Mesenchymal stem cell (in vitro differentiated cells and primary cell): Measurements from ENCODE around the gene INPP5F.

Experiments
- DNase-seq: peaks from one replicate; pipeline ENCODE4 v3.0.0-alpha.2; 2013
- H2AFZ ChIP-seq: one replicate; pipeline ENCODE4 v1.6.1; 2013; ENCODE audit warnings: low read depth, mild to moderate bottlenecking, control low read depth, inconsistent platforms, low read length, moderate library complexity
- H2AK5ac ChIP-seq: 2 replicates; pipeline ENCODE4 v1.6.1; 2013; ENCODE audit warnings: low read length, moderate library complexity, mild to moderate bottlenecking, inconsistent platforms; ENCODE audit not compliant: severe bottlenecking
- H2BK120ac ChIP-seq: one replicate; pipeline ENCODE4 v1.6.1; 2013; ENCODE audit warnings: low read depth, mild to moderate bottlenecking, inconsistent platforms, low read length, moderate library complexity
- H2BK12ac ChIP-seq, 2 experiments: one replicate each; pipeline ENCODE4 v1.6.1; 2013; ENCODE audit warnings: inconsistent platforms in 2 of 2, low read length in 2 of 2, mild to moderate bottlenecking in 2 of 2, moderate library complexity in 2 of 2, control low read depth in 1 of 2
- H2BK15ac ChIP-seq: one replicate; pipeline ENCODE4 v1.6.1; 2013; ENCODE audit warnings: mild to moderate bottlenecking, low read depth, inconsistent platforms; ENCODE audit not compliant: poor library complexity, severe bottlenecking
- H2BK5ac ChIP-seq: 2 replicates; pipeline ENCODE4 v1.6.1; 2013; ENCODE audit warnings: low read depth, mild to moderate bottlenecking, low read length, control low read depth, inconsistent platforms; ENCODE audit not compliant: poor library complexity, severe bottlenecking
- H3K14ac ChIP-seq, 2 experiments: one replicate each; pipeline ENCODE4 v1.6.1; 2013; ENCODE audit warnings: inconsistent platforms in 2 of 2, low read length in 2 of 2, control low read depth in 1 of 2, mild to moderate bottlenecking in 1 of 2, moderate library complexity in 1 of 2
- H3K18ac ChIP-seq, 2 experiments: one replicate each; pipeline ENCODE4 v1.6.1; 2013; ENCODE audit warnings: inconsistent platforms in 2 of 2, low read length in 2 of 2, control low read depth in 1 of 2, low read depth in 1 of 2, mild to moderate bottlenecking in 1 of 2
- H3K23ac ChIP-seq, 2 experiments: one replicate each; pipeline ENCODE4 v1.6.1; 2013; ENCODE audit warnings: inconsistent platforms in 2 of 2, low read length in 2 of 2, mild to moderate bottlenecking in 2 of 2, moderate library complexity in 2 of 2, control low read depth in 1 of 2
- H3K27ac ChIP-seq: 2 replicates; pipeline ENCODE4 v1.5.1; 2013; ENCODE audit warnings: mild to moderate bottlenecking, moderate library complexity, low read length, control low read depth, inconsistent platforms; ENCODE audit not compliant: poor library complexity, severe bottlenecking
- H3K27me3 ChIP-seq, 2 experiments: 2 replicates each; pipeline versions ENCODE4 v1.6.1 to v1.7.0; 2013; ENCODE audit warnings: low read length in 2 of 2, mild to moderate bottlenecking in 2 of 2, moderate library complexity in 2 of 2, control low read depth in 1 of 2, inconsistent platforms in 1 of 2; ENCODE audit not compliant: control insufficient read depth in 1 of 2, insufficient read depth in 1 of 2
- H3K36me3 ChIP-seq, 2 experiments: 2 replicates each; pipeline versions ENCODE4 v1.6.1 to v1.7.0; 2013; ENCODE audit warnings: low read length in 2 of 2, control low read depth in 1 of 2, inconsistent platforms in 1 of 2, low read depth in 1 of 2, mild to moderate bottlenecking in 1 of 2; ENCODE audit not compliant: insufficient read depth in 2 of 2, control insufficient read depth in 1 of 2
- H3K4ac ChIP-seq, 2 experiments: one replicate each; pipeline ENCODE4 v1.6.1; 2013; ENCODE audit warnings: inconsistent platforms in 2 of 2, low read length in 2 of 2, mild to moderate bottlenecking in 2 of 2, moderate library complexity in 2 of 2, control low read depth in 1 of 2, low read depth in 1 of 2
- H3K4me1 ChIP-seq: 2 replicates; pipeline ENCODE4 v1.6.1; 2013; ENCODE audit warnings: low read depth, low read length, control low read depth; ENCODE audit not compliant: control insufficient read depth, insufficient read depth
- H3K4me2 ChIP-seq: 2 replicates; pipeline ENCODE4 v1.6.1; 2013; ENCODE audit warnings: low read length, mild to moderate bottlenecking, inconsistent platforms; ENCODE audit not compliant: poor library complexity, severe bottlenecking
- H3K4me3 ChIP-seq, 2 experiments: 2 replicates each; pipeline versions ENCODE4 v1.5.1 to v1.7.0; 2013; ENCODE audit warnings: low read length in 2 of 2, mild to moderate bottlenecking in 2 of 2, control low read depth in 1 of 2, low read depth in 1 of 2; ENCODE audit not compliant: insufficient read depth in 1 of 2
- H3K79me1 ChIP-seq: replicated peaks from 2 replicates; pipeline ENCODE4 v1.6.1; 2013; ENCODE audit warnings: mild to moderate bottlenecking, control low read depth, low read length, inconsistent platforms; ENCODE audit not compliant: poor library complexity, severe bottlenecking
- H3K9ac ChIP-seq: 2 replicates; pipeline ENCODE4 v1.7.0; 2013; ENCODE audit warnings: mild to moderate bottlenecking, low read length, moderate library complexity
- H3K9me3 ChIP-seq: 2 replicates; pipeline ENCODE4 v1.7.0; 2013; ENCODE audit warnings: mild to moderate bottlenecking, low read length; ENCODE audit not compliant: control insufficient read depth
- H4K8ac ChIP-seq: one replicate; pipeline ENCODE4 v1.6.1; 2013; ENCODE audit warnings: inconsistent platforms, mild to moderate bottlenecking, low read length, moderate library complexity
- H4K91ac ChIP-seq: one replicate; pipeline ENCODE4 v1.6.1; 2013; ENCODE audit warnings: mild to moderate bottlenecking, low read length, inconsistent platforms
- WGBS: methylation state at CpG from one replicate; pipeline ENCODE4 v1.1.7; 2013; ENCODE audit warnings: mixed read lengths; 5-methylcytosine and 5-hydroxymethylcytosine counted together

Gene INPP5F

GRCh38 chr10:119694608-119695007 lies 31.2 kb upstream of the INPP5F start:
- Histone ChIP-seq H3K27me3 (peaks cover 19 to 34% of the 10 kb centered on the region in 2 experiments), H4K8ac (no peak overlapping the region), H3K14ac (no peak overlapping the region), H2BK15ac (no peak overlapping the region), H4K91ac (peak overlapping the region; percentile 37), H2BK120ac (no peak overlapping the region), H3K9ac (no peak overlapping the region), H2AK5ac (no peak overlapping the region), H3K79me1 (no peaks in the 10 kb centered on the region), H3K4me2 (no peak overlapping the region), H3K23ac (no peak overlapping the region), H3K4me1 (peaks cover 8% of the 10 kb centered on the region), H3K36me3 (no peaks in the 10 kb centered on the region), H2AFZ (no peak overlapping the region), H2BK5ac (no peak overlapping the region), H3K9me3 (no peaks in the 10 kb centered on the region), H2BK12ac (no peak overlapping the region), H3K4ac (no peak overlapping the region), H3K4me3 (no peak overlapping the region), H3K27ac (no peak overlapping the region), H3K18ac (no peak overlapping the region)
- DNase-seq, result no peak
- WGBS, result 95% methylated on average over 7 of the region's 7 CpGs

- Histone ChIP-seq H3K18ac (no peak overlapping the region), H3K4ac (no peak overlapping the region), H2BK120ac (no peak overlapping the region), H3K4me3 (no peak overlapping the region), H3K79me1 (no peaks in the 10 kb centered on the region), H2BK5ac (no peak overlapping the region), H4K91ac (no peak overlapping the region), H2AFZ (no peak overlapping the region), H3K23ac (no peak overlapping the region), H3K9me3 (no peaks in the 10 kb centered on the region), H3K36me3 (no peaks in the 10 kb centered on the region), H2BK15ac (no peak overlapping the region), H3K4me2 (no peak overlapping the region), H3K9ac (no peak overlapping the region), H4K8ac (no peak overlapping the region), H3K14ac (no peak overlapping the region), H3K27ac (no peak overlapping the region), H2AK5ac (no peak overlapping the region), H3K4me1 (peaks cover 2% of the 10 kb centered on the region), H2BK12ac (no peak overlapping the region), H3K27me3 (peaks cover 9 to 19% of the 10 kb centered on the region in 2 experiments)
- WGBS, result 86% methylated on average over 4 of the region's 4 CpGs
- no peak for DNase-seq
These were observed 25.4 kb upstream of the INPP5F start for GRCh38 chr10:119700321-119700954.

GRCh38 chr10:119701861-119702260 lies 24.0 kb upstream of the INPP5F start:
- no peak overlapping the region for H2BK15ac ChIP-seq
- no peak overlapping the region for H4K8ac ChIP-seq
- peaks cover 0 to 10% of the 10 kb centered on the region in 2 experiments for H3K27me3 ChIP-seq
- H3K4ac ChIP-seq, result no peak overlapping the region
- no peak overlapping the region for H3K18ac ChIP-seq
- no peak overlapping the region for H2BK120ac ChIP-seq
- no peaks in the 10 kb centered on the region for H3K36me3 ChIP-seq
- H3K79me1 ChIP-seq, result no peaks in the 10 kb centered on the region
- H3K14ac ChIP-seq, result no peak overlapping the region
- H3K4me2 ChIP-seq, result no peak overlapping the region
- no peak overlapping the region for H2AFZ ChIP-seq
- no peak for DNase-seq
- H3K9me3 ChIP-seq, result no peaks in the 10 kb centered on the region
- H2BK5ac ChIP-seq, result no peak overlapping the region
- no peak overlapping the region for H4K91ac ChIP-seq
- H3K9ac ChIP-seq, result no peak overlapping the region
- no peak overlapping the region for H3K4me3 ChIP-seq
- H2AK5ac ChIP-seq, result no peak overlapping the region
- no peak overlapping the region for H3K27ac ChIP-seq
- no peak overlapping the region for H3K23ac ChIP-seq
- no peak overlapping the region for H2BK12ac ChIP-seq
- H3K4me1 ChIP-seq, result peaks cover 3% of the 10 kb centered on the region
- 33% methylated on average over 1 of the region's 7 CpGs for WGBS

GRCh38 chr10:119702583-119702982 lies 23.3 kb upstream of the INPP5F start:
- Histone ChIP-seq H3K27me3 (peaks cover 0 to 10% of the 10 kb centered on the region in 2 experiments), H3K27ac (no peak overlapping the region), H3K79me1 (no peaks in the 10 kb centered on the region), H3K4me2 (no peak overlapping the region), H3K4ac (no peak overlapping the region), H2BK12ac (no peak overlapping the region), H3K4me3 (no peak overlapping the region), H2BK120ac (no peak overlapping the region), H3K9me3 (peaks cover 1% of the 10 kb centered on the region), H3K23ac (no peak overlapping the region), H2BK5ac (no peak overlapping the region), H4K91ac (no peak overlapping the region), H3K4me1 (peaks cover 3% of the 10 kb centered on the region), H3K36me3 (no peaks in the 10 kb centered on the region), H2BK15ac (no peak overlapping the region), H4K8ac (no peak overlapping the region), H2AFZ (no peak overlapping the region), H3K9ac (no peak overlapping the region), H3K18ac (no peak overlapping the region), H2AK5ac (no peak overlapping the region), H3K14ac (no peak overlapping the region)
- DNase-seq, result no peak
- WGBS, result 72% methylated on average over 1 of the region's 2 CpGs
